Prostate gland (tissue), 2 donors: Measurements from ENCODE around the gene PHB1. TPM values are rescaled to one million over a fixed set of nuclear protein-coding genes. Genes with fewer than 3 reads are reported as not detected.
"Not testable (repeated sequence)": the region's sequence is repeated elsewhere in the genome, so short reads cannot be mapped to it uniquely, and the experiment has no call there.

Experiments
- DNase-seq: peaks from one replicate; pipeline ENCODE4 v3.0.0-alpha.2; 2019; ENCODE audit warnings: low spot score
- H3K27ac ChIP-seq, 2 donors: fragments of 200-600 bp; sonication (generic); 2 replicates each; pipeline ENCODE4 v1.5.1; 2017 to 2019
- H3K27me3 ChIP-seq: fragments of 200-600 bp; sonication (generic); replicated peaks from 2 replicates; pipeline ENCODE4 v1.5.1; 2019; ENCODE audit not compliant: insufficient read depth
- H3K36me3 ChIP-seq, 2 donors: fragments of 200-600 bp; sonication (generic); 1 replicate in 1 of 2; 2 replicates in 1 of 2; pipeline versions ENCODE4 v1.5.1 to v1.8.1; 2017 to 2019
- H3K4me1 ChIP-seq: fragments of 200-600 bp; sonication (generic); replicated peaks from 2 replicates; pipeline ENCODE4 v1.5.1; 2019
- H3K4me3 ChIP-seq, 2 donors: fragments of 200-600 bp; sonication (generic); 2 replicates each; pipeline ENCODE4 v1.5.1; 2017 to 2019
- H3K9me3 ChIP-seq: fragments of 200-600 bp; sonication (generic); 2 replicates; pipeline ENCODE4 v1.5.1; 2017
- POLR2A ChIP-seq: fragments of 450-650 bp; IDR thresholded peaks from one replicate; pipeline ENCODE4 v1.6.1; 2016; ENCODE audit warnings: antibody characterized with exemption, mild to moderate bottlenecking
- POLR2AphosphoS5 ChIP-seq: sonication (generic); formaldehyde crosslinking; IDR thresholded peaks from one replicate; pipeline ENCODE4 v1.6.1; 2017; ENCODE audit warnings: antibody characterized with exemption
- WGBS: methylation state at CpG from one replicate; pipeline ENCODE4 v1.1.5; 2018; 5-methylcytosine and 5-hydroxymethylcytosine counted together
- intact Hi-C: fragments of 100-400 bp; cut with DNase I; formaldehyde crosslinking; loops from one replicate; pipeline ENCODE4 v1.14.2; 2022
- total RNA-seq, 2 donors: library from RNA; depleted of rRNA; stranded (reverse); fragments of >200 nt; gene quantifications; one replicate each; pipeline ENCODE4 v1.1.0, GENCODE V29; 2016
- TF ChIP-seq, protein P1 (sequence below), 4 experiments: fragments of 200-600 bp in 2 of 4; fragments of 450-650 bp in 2 of 4; sonication (generic) in 2 of 4; IDR thresholded peaks; 1 replicate in 3 of 4; 2 replicates in 1 of 4; pipeline ENCODE4 v1.5.1; 2016 to 2019; ENCODE audit warnings: antibody characterized with exemption in 4 of 4, mild to moderate bottlenecking in 2 of 4, moderate library complexity in 2 of 4

Gene PHB1
- total RNA-seq, 2 donors from 2014 or later = 105 to 135 TPM

- DNase-seq = peak; percentile 31
- no peaks in the 10 kb centered on the region for H3K27me3 ChIP-seq
- peak; percentile 40 for TF ChIP-seq POLR2AphosphoS5
- TF ChIP-seq, protein P1, sequence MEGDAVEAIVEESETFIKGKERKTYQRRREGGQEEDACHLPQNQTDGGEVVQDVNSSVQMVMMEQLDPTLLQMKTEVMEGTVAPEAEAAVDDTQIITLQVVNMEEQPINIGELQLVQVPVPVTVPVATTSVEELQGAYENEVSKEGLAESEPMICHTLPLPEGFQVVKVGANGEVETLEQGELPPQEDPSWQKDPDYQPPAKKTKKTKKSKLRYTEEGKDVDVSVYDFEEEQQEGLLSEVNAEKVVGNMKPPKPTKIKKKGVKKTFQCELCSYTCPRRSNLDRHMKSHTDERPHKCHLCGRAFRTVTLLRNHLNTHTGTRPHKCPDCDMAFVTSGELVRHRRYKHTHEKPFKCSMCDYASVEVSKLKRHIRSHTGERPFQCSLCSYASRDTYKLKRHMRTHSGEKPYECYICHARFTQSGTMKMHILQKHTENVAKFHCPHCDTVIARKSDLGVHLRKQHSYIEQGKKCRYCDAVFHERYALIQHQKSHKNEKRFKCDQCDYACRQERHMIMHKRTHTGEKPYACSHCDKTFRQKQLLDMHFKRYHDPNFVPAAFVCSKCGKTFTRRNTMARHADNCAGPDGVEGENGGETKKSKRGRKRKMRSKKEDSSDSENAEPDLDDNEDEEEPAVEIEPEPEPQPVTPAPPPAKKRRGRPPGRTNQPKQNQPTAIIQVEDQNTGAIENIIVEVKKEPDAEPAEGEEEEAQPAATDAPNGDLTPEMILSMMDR (IDR thresholded peaks at IDR 0.05) = no peak
- TF ChIP-seq POLR2A = no peak
- intact Hi-C loops = no loop called here
- no peaks in the 10 kb centered on the region for H3K4me1 ChIP-seq
- H3K27ac ChIP-seq = peak overlapping the region in 1 of 2 donors; percentile 28
- H3K4me3 ChIP-seq = no peak overlapping the region
- H3K9me3 ChIP-seq = no peaks in the 10 kb centered on the region
- 23% methylated on average over 13 of the region's 13 CpGs for WGBS
- H3K36me3 ChIP-seq = no peaks in the 10 kb centered on the region
Observed at GRCh38 chr17:49370971-49371834, 43.5 kb downstream of the PHB1 start.

GRCh38 chr17:49369760-49370159 lies 44.9 kb downstream of the PHB1 start:
- no peaks in the 10 kb centered on the region for H3K4me1 ChIP-seq
- 69% methylated on average over 1 of the region's 1 CpG for WGBS
- no peak for DNase-seq

GRCh38 chr17:49369089-49369488 lies 45.6 kb downstream of the PHB1 start:
- 100% methylated on average over 1 of the region's 1 CpG for WGBS
- TF ChIP-seq, protein P1 (IDR thresholded peaks at IDR 0.05) = no peak
- TF ChIP-seq POLR2AphosphoS5 = no peak
- no peak for TF ChIP-seq POLR2A
- Histone ChIP-seq H3K27me3 (no peaks in the 10 kb centered on the region), H3K27ac (no peak overlapping the region), H3K36me3 (no peaks in the 10 kb centered on the region), H3K4me1 (no peaks in the 10 kb centered on the region), H3K9me3 (no peaks in the 10 kb centered on the region), H3K4me3 (no peak overlapping the region)
- no peak for DNase-seq
- intact Hi-C loops = no loop called here

More at GRCh38 chr17:49369760-49370159, 44.9 kb downstream of the PHB1 start:
- Histone ChIP-seq H3K9me3 (no peaks in the 10 kb centered on the region), H3K27me3 (no peaks in the 10 kb centered on the region), H3K36me3 (no peaks in the 10 kb centered on the region), H3K4me3 (no peak overlapping the region), H3K27ac (peak overlapping the region in 1 of 2 donors; percentile 28)
- intact Hi-C loops = no loop called here
- TF ChIP-seq POLR2AphosphoS5 (peak; percentile 67), POLR2A (no peak)
- TF ChIP-seq, protein P1 (IDR thresholded peaks at IDR 0.05) = no peak

DNA sequence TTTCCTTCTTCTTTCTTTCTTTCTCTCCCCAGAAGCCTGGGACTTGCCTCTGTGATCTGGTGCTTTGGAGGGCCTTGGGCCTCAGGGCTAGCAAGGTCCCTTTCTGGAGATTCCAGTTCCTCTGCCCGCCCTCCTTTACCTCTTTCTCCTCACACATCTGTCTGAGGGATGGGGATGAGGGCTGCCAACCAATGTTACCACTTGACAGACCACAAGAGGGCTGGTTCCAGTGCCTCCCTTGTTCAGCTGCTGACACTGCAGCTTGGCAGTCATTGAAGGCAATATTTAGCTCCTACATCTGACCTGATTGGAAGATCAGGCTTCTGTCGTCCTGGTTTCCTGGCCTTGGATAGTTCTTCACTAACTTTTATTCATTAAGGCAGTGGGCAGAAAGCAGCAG lies 49.0 kb downstream of the PHB1 start:
- no peaks in the 10 kb centered on the region for H3K36me3 ChIP-seq
- H3K4me3 ChIP-seq = no peak overlapping the region
- no peak overlapping the region for H3K27ac ChIP-seq
- no peaks in the 10 kb centered on the region for H3K9me3 ChIP-seq
- DNase-seq = no peak
- no peaks in the 10 kb centered on the region for H3K27me3 ChIP-seq
- H3K4me1 ChIP-seq = no peaks in the 10 kb centered on the region
- 36% methylated on average over 2 of the region's 2 CpGs for WGBS
- no peak for TF ChIP-seq POLR2AphosphoS5
- TF ChIP-seq, protein P1 (IDR thresholded peaks at IDR 0.05) = no peak
- no peak for TF ChIP-seq POLR2A
- intact Hi-C loops = no loop called here

- WGBS = 91% methylated on average over 10 of the region's 10 CpGs
- H3K9me3 ChIP-seq, DNase-seq, H3K4me1 ChIP-seq, H3K36me3 ChIP-seq, H3K27ac ChIP-seq, H3K27me3 ChIP-seq, intact Hi-C loops, H3K4me3 ChIP-seq: not testable (repeated sequence)
Observed at GRCh38 chr17:49365126-49365525, 49.6 kb downstream of the PHB1 start.
